GM19397 (cell line): ENCODE data around the gene MYO18A.

Source experiments
- ATAC-seq: cut with Tn5 transposase; IDR thresholded peaks from one replicate; pipeline ENCODE4 v1.9.1; 2021; ENCODE audit warnings: mild to moderate bottlenecking, moderate library complexity; ENCODE audit not compliant: unreplicated experiment

Gene MYO18A

DNA sequence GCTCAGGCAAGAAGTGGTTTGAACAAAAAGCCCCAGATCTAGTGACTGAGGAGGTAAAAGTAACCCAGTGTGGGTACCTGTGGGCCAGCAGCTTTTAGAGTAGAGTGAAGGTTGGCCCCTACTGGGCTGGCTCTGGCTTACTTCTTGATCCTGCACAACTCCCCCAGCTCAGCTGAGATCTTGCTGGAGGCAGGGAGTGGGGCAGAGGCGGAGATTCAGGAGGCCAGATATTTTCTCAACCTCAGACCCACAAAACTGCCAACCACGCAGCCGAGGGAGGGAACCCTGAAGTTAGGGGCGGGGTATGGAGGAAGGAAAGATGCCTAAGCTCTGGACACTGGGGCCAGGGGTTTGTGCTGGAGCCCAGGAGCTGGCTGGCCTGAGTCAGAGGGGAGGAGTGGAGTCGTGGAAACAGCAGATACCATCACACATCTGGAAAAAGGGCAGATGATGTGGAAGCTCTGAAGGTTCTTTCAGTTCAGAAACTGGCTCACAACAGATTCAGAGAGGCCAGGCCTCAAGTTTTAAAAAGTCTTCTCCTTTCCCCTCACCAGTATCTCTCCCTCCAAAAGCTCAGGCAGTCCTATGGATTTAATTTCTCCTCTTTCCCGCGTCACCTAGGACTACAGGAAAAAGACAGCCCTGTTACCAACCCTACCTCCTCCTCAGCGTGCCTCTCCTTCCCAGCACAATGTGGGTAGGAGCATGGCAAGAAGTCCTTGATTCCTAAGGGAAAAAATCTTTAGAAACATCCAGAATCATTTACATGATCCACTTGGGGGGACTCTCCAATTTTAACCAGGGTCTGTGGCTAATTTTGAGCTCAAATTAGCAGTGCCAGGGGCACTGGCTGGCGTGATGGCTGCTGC, 48.1 kb downstream of the MYO18A start:
- no peak for ATAC-seq

DNA sequence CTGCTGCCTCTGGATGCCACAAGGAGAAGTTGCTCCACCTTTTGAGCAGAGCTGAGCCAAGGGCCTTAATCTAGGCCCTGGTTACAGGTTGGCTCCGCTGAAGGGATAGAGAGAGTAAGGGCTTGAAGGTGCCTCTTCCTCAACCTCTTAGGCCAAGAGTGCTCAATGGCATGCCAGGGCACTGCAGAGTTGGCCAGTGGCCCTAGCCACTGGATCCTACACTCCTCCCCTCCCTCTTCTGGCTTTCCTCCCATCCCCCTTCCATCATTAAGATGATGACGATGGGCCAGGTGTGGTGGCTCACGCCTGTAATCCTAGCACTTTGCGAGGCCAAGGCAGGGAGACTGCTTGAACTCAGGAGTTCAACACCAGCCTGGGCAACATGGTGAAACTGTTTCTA, 50.5 kb downstream of the MYO18A start:
- ATAC-seq, result no peak

DNA sequence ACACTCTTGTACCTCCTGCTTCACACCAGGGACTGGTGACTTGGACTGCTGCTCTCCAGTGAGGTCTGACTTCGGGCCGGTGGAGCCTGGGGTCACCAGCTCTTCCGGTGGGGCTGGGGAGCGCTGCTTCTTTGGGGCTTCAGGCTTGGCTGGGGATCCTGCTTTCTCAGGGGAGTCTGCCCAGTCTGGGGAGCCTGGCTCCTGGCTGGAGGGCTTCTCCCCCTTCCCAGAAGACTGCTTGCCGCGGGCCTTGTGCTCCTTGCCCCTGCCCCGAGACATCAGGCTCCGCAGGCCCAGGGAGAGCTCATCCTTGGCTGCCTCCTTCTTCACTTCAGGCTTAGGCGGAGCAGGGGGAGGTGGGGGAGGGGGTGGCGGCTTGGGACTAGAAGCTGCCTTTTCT, 52.4 kb downstream of the MYO18A start:
- no peak for ATAC-seq

DNA sequence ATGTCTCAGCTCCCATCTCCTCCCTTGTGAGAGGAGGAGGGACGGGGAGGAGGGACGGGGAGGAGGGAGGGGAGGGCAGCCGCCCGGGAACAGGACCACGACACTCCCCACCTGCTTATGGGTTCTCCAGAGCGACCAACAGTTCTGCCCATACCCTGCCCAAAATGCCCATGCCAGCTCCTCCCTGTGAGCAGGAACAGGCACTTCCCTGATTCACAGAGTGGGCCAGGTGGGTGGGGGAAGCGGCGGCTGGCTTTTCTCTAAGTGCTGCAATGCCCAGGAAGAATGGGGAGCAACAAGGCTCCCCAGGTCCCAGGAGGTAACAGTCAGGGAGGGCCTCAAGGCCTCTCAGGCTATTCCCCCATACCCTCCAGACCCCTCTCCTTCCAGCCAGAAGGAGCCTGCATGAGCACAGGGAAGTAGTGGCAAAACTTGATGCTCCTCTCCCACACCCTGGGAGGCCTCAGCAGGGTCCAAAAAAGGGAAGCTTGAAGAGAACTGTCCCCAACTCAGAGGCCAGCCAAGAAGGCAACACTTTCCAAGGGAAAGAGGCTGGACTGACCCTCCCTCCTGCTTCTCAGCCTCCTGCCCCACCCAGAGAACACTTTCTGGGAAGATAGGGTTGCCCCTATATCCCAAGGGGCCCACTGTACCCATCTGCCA, 53.8 kb downstream of the MYO18A start:
- no peak for ATAC-seq

DNA sequence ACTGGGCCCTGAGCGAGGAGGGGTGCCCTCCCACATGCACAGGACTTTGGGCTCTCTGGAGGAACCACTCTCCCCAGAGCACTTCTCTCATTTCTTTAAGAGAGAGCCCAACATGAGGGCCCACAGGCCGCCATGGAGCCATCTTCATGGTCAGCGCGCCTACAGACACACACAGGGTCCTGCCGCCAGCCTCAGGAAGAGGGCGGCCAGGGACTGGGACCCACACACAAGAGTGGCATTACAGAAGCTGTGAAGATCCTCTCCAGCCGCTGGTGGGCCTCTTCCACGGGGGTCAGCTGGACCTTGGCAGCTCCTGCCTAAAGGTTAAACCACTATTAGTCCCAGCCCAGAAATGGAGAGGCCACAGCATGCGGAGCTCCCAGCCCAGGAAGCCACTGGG, 54.5 kb downstream of the MYO18A start:
- ATAC-seq, result no peak

DNA sequence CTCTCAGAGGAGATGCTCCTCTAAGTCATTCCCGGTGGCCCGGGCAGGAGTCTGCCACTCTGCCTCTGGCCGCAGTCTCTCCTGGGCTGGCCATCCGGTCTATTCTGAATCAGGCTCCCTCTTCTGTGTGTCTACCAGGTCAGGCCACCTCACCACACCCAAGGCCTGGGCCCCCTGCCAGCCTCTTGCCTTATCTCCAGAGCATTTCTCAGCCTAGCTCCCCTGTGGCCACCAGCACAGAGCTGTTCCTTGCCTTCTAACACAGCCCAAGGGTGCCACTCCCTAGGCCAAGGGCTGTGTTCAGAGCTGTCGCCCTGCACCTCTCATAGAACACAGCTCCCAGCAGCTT, 55.3 kb downstream of the MYO18A start:
- no peak for ATAC-seq

DNA sequence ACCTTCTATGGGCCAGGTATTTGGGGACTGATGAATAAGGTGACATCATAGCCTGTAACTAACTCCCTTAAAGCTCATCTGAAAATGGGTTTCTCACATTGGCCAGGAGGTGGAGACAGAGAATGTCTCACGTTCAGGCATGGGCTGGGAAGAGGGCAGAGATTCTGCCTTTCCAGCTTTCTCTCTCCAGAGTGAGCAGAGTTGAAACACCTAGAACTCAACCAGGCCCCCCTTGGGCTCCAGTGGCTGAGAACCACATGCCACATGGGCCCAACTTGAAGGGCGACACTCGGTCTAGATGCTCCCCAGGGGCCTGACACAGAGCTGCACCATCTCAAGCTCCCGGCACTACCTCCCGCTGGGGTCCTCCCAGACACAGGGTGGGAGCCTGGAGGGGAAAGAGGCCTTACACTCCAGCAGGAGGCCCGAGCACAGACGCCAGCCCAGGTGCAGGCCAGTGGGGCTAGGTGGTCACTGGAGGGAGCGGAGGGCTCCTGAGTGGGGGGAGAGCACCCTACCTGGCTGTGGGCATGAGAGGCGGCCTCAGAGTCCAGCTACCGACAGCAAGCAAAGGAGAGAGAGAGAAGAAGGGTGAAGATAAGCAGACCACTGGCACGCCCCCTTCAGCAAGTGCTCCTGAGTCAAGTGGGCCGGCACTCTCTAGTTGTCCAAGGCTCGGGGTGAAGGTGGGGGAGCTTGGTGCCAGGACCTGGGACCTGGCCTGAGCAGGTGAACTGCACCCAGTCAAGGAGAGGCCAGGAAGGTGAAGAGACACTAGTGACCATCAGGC, 55.9 kb downstream of the MYO18A start:
- ATAC-seq, result no peak

DNA sequence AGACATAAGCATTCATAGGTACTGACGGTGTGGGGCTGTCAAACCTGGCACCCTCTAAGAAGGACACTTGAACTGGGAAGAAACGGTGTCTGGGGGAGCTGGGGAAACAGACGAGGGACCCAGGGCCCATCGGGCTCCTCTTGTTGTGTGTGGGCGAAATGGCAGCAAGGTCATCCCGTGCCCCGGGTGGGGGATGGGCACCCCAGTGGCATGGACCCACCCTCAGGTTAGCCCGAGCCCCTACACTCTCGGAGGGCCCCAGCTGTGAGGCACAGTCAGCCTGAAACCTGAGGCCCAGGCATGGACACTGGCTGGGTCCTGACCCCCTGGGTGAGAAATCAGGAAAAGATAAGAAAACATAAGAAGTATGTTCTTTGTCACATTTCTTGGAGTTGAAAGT, 57.1 kb downstream of the MYO18A start:
- no peak for ATAC-seq

DNA sequence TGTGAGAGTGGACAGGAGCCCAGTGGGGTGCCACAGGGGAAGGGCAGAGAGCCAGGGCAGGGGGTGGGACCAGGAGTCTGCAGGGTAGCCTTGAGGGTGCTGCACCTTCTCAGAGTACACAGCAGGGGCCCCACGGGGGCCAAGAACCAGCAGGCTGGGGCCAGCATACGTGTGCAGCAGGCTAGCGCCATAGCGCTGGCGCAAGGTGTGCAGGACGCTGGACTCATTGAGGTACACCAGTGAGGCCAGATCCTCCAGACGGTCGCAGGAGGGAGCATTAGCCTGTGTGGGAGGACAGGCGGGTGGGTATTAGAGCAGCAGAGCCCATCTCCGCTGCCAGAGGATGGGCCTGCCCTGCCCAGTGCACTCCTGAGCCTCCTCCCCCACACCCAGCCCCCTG, 58.8 kb downstream of the MYO18A start:
- ATAC-seq, result no peak

DNA sequence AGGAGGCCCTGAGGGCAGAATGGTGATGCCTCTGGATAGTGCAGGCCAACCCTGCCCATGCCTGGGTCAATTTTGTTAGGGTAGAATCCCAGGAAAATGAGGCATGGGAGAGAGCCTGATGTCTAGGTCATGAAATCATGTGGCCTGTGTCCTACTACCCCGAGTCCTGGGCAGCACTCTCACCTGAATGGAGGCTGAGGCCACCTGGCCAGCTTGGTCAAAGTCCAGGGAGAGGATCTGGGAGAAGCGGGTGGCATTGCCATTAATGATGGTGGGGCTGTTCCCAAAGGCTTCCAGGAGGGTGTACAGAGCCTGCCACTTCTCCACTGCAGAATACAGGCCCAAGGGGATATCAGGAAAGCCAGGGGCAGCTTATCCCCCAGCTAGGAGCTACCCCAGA, 59.8 kb downstream of the MYO18A start:
- no peak for ATAC-seq

DNA sequence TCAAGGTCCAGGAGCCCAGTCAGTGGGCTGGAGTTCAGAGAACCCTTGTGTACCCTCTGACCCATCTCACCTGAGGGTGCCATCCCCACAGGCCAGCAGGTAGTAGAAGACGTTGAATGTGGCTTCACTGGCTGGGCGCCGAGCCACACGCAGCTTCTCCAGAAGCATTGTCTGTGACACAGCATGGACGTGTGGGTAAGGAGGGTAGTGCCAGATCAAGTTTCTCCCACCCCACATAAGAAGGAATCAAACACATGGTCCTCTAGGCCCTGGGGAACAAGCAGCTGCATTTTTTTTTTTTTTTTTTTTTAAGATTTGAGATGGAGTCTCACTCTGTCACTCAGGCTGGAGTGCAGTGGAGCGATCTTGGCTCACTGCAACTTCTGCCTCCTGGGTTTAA, 60.9 kb downstream of the MYO18A start:
- no peak for ATAC-seq

DNA sequence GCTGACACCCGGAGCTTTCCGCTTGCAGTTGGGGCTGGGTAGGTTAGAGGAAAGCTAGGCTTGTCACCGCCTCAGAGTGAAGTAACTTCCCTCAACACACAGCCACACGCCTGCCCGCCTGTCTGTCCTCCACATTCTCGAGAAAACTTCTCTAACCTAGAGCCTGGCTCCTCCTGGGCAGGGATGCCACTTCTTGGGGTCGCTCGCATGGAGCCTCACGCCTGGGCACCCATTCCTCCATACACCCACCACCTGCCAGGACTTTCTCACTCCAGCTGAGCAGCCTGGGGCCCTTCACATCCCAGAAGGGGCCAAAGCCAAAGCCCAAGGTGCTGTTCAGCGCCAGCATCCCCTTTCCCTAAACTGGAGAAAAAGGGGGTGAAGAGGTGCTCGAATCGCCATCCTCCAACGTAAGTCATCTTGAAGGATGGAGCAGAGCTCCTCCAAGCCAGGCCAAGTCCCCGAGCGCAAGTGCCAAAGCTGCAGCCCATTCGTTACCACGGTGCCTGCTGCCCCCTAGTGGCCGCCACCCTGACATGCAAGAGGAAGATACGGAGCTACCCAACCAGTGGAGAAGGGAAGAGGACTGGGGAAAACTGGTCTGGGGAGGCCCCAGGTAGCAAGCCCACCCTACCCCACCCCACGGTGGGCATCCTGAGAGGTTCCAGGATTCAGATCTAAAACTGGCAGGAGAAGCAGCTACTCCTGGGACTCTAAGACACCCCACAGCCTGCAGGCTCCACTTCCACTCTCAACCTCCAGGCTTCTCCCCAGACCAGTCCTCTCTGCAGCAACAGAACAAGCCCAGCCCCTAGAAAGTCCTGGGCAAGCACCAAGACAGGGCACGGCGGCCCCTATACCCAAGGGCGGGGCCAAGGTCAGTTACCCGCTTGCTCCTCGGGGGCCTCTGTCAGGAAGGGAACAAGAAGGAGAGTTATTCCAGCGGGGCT, 63.1 kb downstream of the MYO18A start:
- no peak for ATAC-seq

DNA sequence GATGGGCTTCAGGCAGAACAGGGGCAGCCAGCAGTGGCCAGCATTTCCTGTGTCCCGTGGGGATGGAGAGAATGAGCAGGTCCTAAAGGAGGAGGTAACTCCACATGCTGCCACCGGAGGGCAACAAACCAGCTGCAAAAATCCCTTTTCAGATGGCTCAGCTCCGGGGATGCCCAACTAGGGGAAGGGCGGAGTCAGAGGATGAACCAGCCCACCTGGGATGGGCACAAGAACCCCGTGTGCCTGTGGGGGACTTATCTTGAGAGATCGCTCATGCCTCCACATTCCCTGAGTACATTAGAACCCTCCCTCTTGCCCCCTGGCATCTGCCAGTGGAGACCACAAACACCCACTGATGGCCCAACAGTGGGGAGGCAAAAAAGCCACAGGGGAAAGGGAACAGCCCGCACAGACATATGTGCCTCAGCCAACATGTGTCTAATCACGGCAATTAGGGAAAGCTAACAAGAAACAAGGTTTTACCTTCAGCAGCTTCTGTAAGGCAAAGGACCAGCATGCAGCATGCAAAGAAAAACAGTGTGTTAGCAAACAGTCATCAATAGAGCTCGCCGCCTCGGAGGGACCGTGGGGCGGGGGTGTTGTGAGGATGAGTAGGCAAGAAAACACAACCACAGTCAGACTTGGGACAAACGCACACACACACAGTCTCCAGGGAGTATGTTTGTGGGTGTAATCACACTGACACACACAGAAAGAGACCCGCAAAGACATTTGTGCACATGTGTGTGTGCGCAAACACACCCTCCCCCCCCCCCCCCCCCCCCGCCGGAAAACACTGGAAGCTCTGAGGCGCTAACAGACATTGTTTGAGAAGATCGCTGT, 64.0 kb downstream of the MYO18A start:
- no peak for ATAC-seq

DNA sequence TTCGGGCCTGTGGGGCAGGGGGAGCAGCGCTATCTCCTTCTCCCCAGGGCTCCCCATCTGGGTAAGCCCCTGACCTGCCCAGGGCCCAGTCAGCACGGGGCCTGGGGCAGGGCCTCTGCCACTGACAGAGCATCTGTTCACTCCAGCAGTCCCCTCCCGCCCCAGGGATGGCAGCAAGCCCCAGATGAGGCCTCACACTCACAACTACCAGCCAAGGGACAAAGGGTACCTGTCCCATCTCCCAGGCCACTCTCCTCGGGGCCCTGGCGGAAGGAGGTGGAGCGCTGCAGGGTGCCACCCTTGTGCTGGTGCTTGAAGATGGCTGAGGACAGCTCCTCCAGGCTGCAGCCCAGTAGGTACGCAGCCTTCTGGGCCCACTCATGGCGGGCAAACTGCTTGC, 64.8 kb downstream of the MYO18A start:
- no peak for ATAC-seq

DNA sequence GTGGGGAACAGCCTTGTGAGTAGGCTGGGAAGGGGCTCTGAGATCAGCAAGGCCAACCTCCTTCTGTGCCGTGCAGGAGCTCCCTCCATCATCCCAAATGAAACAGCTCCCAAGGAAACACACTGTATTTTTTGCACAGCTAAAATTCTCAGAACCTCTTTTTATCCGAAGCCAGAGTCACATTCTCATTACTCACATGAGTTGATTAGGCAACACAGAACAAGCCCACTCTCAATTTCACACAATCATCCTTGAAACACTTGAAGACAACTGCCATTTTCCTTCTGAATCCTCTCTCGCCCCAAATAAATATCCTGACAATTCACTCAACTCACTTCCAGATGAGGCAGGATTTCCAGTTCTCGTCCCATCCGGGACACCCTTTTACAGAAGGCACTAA, 66.1 kb downstream of the MYO18A start:
- no peak for ATAC-seq

DNA sequence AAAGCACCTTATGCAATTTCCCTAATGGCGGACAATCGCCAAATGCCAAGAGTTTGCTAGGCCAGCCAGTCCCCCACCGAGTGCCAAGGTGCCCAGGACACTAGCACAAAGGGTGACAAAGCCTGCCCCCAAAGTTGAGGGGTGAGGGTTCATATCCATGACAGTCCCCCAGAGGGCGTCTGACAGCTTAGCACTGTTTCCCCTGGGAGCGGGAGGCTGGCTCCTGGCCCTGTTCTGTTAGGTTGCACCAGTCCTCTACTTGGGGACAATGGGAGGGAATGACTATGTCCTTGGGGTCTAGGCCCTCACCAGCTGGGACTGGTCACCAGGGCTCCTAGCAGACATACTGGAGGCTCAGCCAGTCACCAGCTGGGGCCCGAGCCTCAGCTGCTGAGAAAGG, 66.9 kb downstream of the MYO18A start:
- ATAC-seq, result no peak

DNA sequence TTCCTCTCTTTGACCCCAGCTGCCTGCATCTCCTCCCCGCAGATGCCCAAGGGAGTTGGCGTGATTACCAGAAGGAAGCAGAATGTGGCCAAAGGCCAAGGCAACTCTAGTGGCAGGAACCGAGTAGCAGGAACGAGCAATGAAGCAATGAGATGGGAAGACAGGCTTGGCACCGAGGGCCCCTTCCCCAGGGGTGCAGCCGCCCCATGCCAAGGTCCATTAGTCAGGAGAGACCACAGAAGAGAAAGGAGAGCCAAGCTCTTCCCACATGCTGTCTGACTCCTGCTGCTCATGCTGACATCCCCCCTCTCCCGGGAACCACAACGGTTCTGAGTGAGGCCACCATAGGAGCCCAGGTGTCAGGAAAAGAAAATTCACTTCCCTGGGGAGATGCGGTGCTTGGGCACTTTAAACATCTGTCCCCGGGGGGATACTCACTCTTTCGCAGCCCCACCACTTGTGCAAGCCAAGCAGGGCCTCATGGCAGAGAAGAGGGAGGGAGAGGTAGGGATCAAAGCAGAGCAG, 67.4 kb downstream of the MYO18A start:
- ATAC-seq, result no peak

DNA sequence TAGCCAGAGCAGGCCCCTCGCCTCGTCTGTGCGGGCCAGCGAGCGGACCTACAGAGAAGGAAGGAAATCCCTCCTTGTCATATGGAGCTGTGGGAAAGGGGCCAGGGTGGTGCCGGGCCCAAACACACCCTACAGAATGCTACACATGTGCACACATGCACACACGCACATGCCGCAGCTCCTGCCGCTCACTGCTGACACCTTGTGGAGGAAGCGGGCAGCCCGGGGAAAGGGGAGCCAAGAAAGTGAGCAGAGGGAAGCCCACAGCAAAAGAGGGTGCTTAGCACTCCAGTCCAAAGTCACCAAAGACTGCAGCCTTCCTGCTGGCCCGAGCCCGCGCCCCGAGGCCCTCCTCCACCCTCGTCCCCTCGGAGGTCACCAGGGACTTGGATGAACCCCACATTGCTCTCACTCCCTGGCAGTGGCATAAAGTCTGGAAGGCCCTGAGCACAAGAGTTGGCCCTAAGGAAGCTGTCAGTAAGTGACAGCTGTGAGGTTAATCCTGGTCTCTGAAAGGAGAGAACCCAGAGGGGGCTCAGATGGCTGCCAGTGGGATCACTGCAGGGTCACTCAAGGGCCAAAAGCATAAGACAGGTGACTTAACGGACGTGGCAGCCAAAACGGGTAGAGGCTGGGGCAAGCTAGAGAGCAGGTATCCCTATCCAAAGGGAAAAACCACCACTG, 68.2 kb downstream of the MYO18A start:
- ATAC-seq, result no peak

DNA sequence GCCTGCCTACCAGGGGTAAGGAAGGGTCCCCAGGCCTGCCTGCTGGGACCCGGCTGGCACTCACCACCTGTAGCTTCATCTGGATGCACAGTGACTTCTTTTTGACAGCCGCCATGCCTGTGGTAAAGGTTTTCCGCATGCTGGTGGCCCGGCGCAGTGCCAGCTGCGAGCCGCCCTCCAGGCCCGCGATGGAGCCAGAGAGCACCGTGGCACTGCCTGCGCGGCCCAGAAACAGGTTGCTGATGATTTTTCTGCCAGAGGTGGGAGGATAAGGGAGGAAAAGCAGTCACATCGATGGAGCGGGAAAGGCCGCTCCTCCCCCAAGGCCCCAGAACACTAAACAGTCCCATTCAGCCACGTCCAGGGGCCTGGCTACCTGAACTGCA, 69.8 kb downstream of the MYO18A start:
- no peak for ATAC-seq
